Natural killer cell (primary cell): ENCODE results near the gene RALGAPB. TPM values are rescaled to one million over a fixed set of nuclear protein-coding genes. Genes with fewer than 3 reads are reported as not detected.

Source experiments
- ATAC-seq, 3 donors: fragments of 150-1000 bp in 2 of 3; fragments of 200-7000 bp in 1 of 3; cut with Tn5 transposase; 1 replicate in 1 of 3; 2 replicates in 2 of 3; pipeline ENCODE4 v1.10.0; 2021; ENCODE audit warnings: mild to moderate bottlenecking in 2 of 3, moderate library complexity in 2 of 3
- DNase-seq, 2 donors: peaks; one replicate each; pipeline versions ENCODE4 v3.0.0 to v3.0.0-alpha.2; 2013 to 2021; ENCODE audit warnings: mixed read lengths in 1 of 2
- H3K27ac ChIP-seq: one replicate; pipeline ENCODE4 v1.5.1; 2013; ENCODE audit warnings: mild to moderate bottlenecking, low read length
- H3K27me3 ChIP-seq: one replicate; pipeline ENCODE4 v1.6.1; 2013; ENCODE audit warnings: low read length; ENCODE audit not compliant: control insufficient read depth, insufficient read depth
- H3K36me3 ChIP-seq: one replicate; pipeline ENCODE4 v1.6.1; 2013; ENCODE audit warnings: low read length; ENCODE audit not compliant: control insufficient read depth, insufficient read depth
- H3K4me1 ChIP-seq: one replicate; pipeline ENCODE4 v1.6.1; 2013; ENCODE audit warnings: low read length; ENCODE audit not compliant: control insufficient read depth, insufficient read depth
- H3K4me3 ChIP-seq: one replicate; pipeline ENCODE4 v1.5.1; 2013; ENCODE audit warnings: low read length
- H3K9me3 ChIP-seq: one replicate; pipeline ENCODE4 v1.6.1; 2013; ENCODE audit warnings: low read length; ENCODE audit not compliant: control insufficient read depth, insufficient read depth
- H3K27ac Mint-ChIP-seq, 2 donors: one replicate each; pipeline ENCODE4 v1.8.0; 2022; ENCODE audit warnings: mild to moderate bottlenecking in 2 of 2, mixed read lengths in 2 of 2, moderate library complexity in 1 of 2
- H3K27me3 Mint-ChIP-seq, 2 donors: one replicate each; pipeline ENCODE4 v1.8.0; 2022; ENCODE audit warnings: low read depth in 2 of 2, mixed read lengths in 2 of 2
- H3K36me3 Mint-ChIP-seq: one replicate; pipeline ENCODE4 v1.8.0; 2022; ENCODE audit warnings: mixed read lengths
- H3K4me1 Mint-ChIP-seq, 2 donors: one replicate each; pipeline ENCODE4 v1.8.0; 2022; ENCODE audit warnings: mixed read lengths in 2 of 2
- H3K4me3 Mint-ChIP-seq: one replicate; pipeline ENCODE4 v1.8.0; 2022; ENCODE audit warnings: mild to moderate bottlenecking, moderate library complexity, mixed read lengths
- H3K9me3 Mint-ChIP-seq, 2 donors: one replicate each; pipeline ENCODE4 v1.8.0; 2022; ENCODE audit warnings: mixed read lengths in 2 of 2
- CTCF ChIP-seq: fragments of 200-600 bp; IDR thresholded peaks from one replicate; pipeline ENCODE4 v1.8.0; 2022; ENCODE audit warnings: antibody characterized with exemption
- WGBS: methylation state at CpG from one replicate; pipeline ENCODE4 v1.1.7; 2013; ENCODE audit warnings: missing lambda C conversion rate; ENCODE audit not compliant: insufficient coverage; 5-methylcytosine and 5-hydroxymethylcytosine counted together
- intact Hi-C: fragments of 100-400 bp; cut with micrococcal nuclease; formaldehyde crosslinking; loops from one replicate; pipeline ENCODE4 v1.14.2; 2022
- total RNA-seq, 4 donors: library from RNA; stranded (reverse); fragments of 120-200 nt in 1 of 4; gene quantifications; one replicate each; pipeline versions ENCODE4 v1.2.3 to v1.2.4, GENCODE V29; 2013 to 2022

The RALGAPB gene
- total RNA-seq, 3 donors from 2014 or later (not counting 1 experiment from before 2014, with no cell fraction given): 45.1 to 73.1 (median 57.4) TPM

GRCh38 chr20:38602185-38602581 is 129.5 kb downstream of the RALGAPB start:
- Histone ChIP-seq H3K9me3 (no peaks in the 10 kb centered on the region), H3K27me3 (peaks cover 24% of the 10 kb centered on the region), H3K27ac (no peak overlapping the region), H3K36me3 (no peaks in the 10 kb centered on the region), H3K4me3 (no peak overlapping the region), H3K4me1 (no peaks in the 10 kb centered on the region)
- intact Hi-C loops: no loop called here
- Mint-ChIP-seq H3K4me1 (peaks cover 5 to 11% of the 10 kb centered on the region in 2 donors), H3K36me3 (no peaks in the 10 kb centered on the region), H3K27ac (no peak overlapping the region), H3K4me3 (no peak overlapping the region), H3K27me3 (peaks cover 41 to 61% of the 10 kb centered on the region in 2 donors), H3K9me3 (no peaks in the 10 kb centered on the region)
- TF ChIP-seq CTCF: no peak
- WGBS: 21% methylated on average over 5 of the region's 5 CpGs
- ATAC-seq (no peak), DNase-seq (no peak)

- no peak overlapping the region for H3K4me3 Mint-ChIP-seq
- H3K4me1 Mint-ChIP-seq: peaks cover 5 to 11% of the 10 kb centered on the region in 2 donors
- no peak overlapping the region for H3K4me3 ChIP-seq
- peaks cover 24% of the 10 kb centered on the region for H3K27me3 ChIP-seq
- peaks cover 37 to 60% of the 10 kb centered on the region in 2 donors for H3K27me3 Mint-ChIP-seq
- H3K36me3 Mint-ChIP-seq: no peaks in the 10 kb centered on the region
- intact Hi-C loops: no loop called here
- no peak for TF ChIP-seq CTCF
- ATAC-seq (no peak), DNase-seq (no peak)
- H3K36me3 ChIP-seq: no peaks in the 10 kb centered on the region
- no peak overlapping the region for H3K27ac Mint-ChIP-seq
- H3K9me3 Mint-ChIP-seq: no peaks in the 10 kb centered on the region
- H3K4me1 ChIP-seq: no peaks in the 10 kb centered on the region
- no peak overlapping the region for H3K27ac ChIP-seq
- WGBS: 83% methylated on average over 3 of the region's 3 CpGs
- H3K9me3 ChIP-seq: no peaks in the 10 kb centered on the region
Observed at GRCh38 chr20:38603286-38603685, 130.6 kb downstream of the RALGAPB start.

- no peaks in the 10 kb centered on the region for H3K36me3 Mint-ChIP-seq
- peaks cover 39 to 72% of the 10 kb centered on the region in 2 donors for H3K27me3 Mint-ChIP-seq
- Histone ChIP-seq H3K36me3 (no peaks in the 10 kb centered on the region), H3K9me3 (no peaks in the 10 kb centered on the region), H3K4me3 (no peak overlapping the region), H3K4me1 (no peaks in the 10 kb centered on the region), H3K27ac (no peak overlapping the region), H3K27me3 (peaks cover 24% of the 10 kb centered on the region)
- 72% methylated on average over 4 of the region's 4 CpGs for WGBS
- intact Hi-C loops: no loop called here
- H3K4me3 Mint-ChIP-seq: no peak overlapping the region
- DNase-seq: no peak
- H3K9me3 Mint-ChIP-seq: no peaks in the 10 kb centered on the region
- TF ChIP-seq CTCF: no peak
- H3K27ac Mint-ChIP-seq: no peak overlapping the region
- ATAC-seq: no peak
- H3K4me1 Mint-ChIP-seq: peaks cover 5 to 11% of the 10 kb centered on the region in 2 donors
Observed at GRCh38 chr20:38604873-38605303, 132.2 kb downstream of the RALGAPB start.

GRCh38 chr20:38607351-38607750 is 134.7 kb downstream of the RALGAPB start:
- Histone ChIP-seq H3K9me3 (no peaks in the 10 kb centered on the region), H3K27ac (no peak overlapping the region), H3K36me3 (no peaks in the 10 kb centered on the region), H3K4me1 (no peaks in the 10 kb centered on the region), H3K27me3 (peaks cover 9% of the 10 kb centered on the region), H3K4me3 (no peak overlapping the region)
- TF ChIP-seq CTCF: no peak
- H3K4me3 Mint-ChIP-seq: no peak overlapping the region
- DNase-seq: no peak
- H3K27me3 Mint-ChIP-seq: peaks cover 24 to 61% of the 10 kb centered on the region in 2 donors
- no peaks in the 10 kb centered on the region for H3K36me3 Mint-ChIP-seq
- H3K27ac Mint-ChIP-seq: no peak overlapping the region
- intact Hi-C loops: no loop called here
- no peak for ATAC-seq
- H3K9me3 Mint-ChIP-seq: no peaks in the 10 kb centered on the region
- no peaks in the 10 kb centered on the region for H3K4me1 Mint-ChIP-seq
- WGBS: 39% methylated on average over 12 of the region's 12 CpGs
